Upper lobe of left lung (tissue), 6 donors: ENCODE data around the gene PI4KB. TPM values are rescaled to one million over a fixed set of nuclear protein-coding genes. Genes with fewer than 3 reads are reported as not detected.
A peak's percentile ranks its signal among the peaks of the same experiment; 100 is the strongest.

Experiments
- ATAC-seq, 2 donors: fragments of 200-7000 bp; cut with Tn5 transposase; one replicate each; pipeline ENCODE4 v1.9.1; 2022; ENCODE audit warnings: mild to moderate bottlenecking in 2 of 2, moderate library complexity in 2 of 2; ENCODE audit not compliant: low FRiP score in 2 of 2
- DNase-seq, 2 donors: peaks; one replicate each; pipeline ENCODE4 v3.0.0-alpha.2; 2019 to 2020
- H3K27ac ChIP-seq, 4 donors: fragments of 200-600 bp; sonication (generic); one replicate each; pipeline ENCODE4 v1.5.1; 2016 to 2019
- H3K27me3 ChIP-seq, 4 donors: fragments of 200-600 bp; sonication (generic); one replicate each; pipeline ENCODE4 v1.5.1; 2017 to 2019
- H3K36me3 ChIP-seq, 4 donors: fragments of 200-600 bp; sonication (generic); one replicate each; pipeline ENCODE4 v1.5.1; 2016 to 2019
- H3K4me1 ChIP-seq, 4 donors: fragments of 200-600 bp; sonication (generic); one replicate each; pipeline ENCODE4 v1.5.1; 2018 to 2019
- H3K4me3 ChIP-seq, 4 donors: fragments of 200-600 bp; sonication (generic); one replicate each; pipeline ENCODE4 v1.5.1; 2017 to 2019; ENCODE audit warnings: mild to moderate bottlenecking in 2 of 4, moderate library complexity in 1 of 4
- H3K9me3 ChIP-seq, 4 donors: fragments of 200-600 bp; sonication (generic); one replicate each; pipeline ENCODE4 v1.5.1; 2018 to 2019
- EP300 ChIP-seq, 4 donors: sonication (generic); formaldehyde crosslinking; IDR thresholded peaks; one replicate each; pipeline ENCODE4 v1.5.1; 2017; ENCODE audit warnings: antibody characterized with exemption in 4 of 4, control low read depth in 2 of 4
- POLR2A ChIP-seq, 4 donors: fragments of 450-650 bp; IDR thresholded peaks; one replicate each; pipeline ENCODE4 v1.5.1; 2016 to 2017; ENCODE audit warnings: antibody characterized with exemption in 4 of 4, mild to moderate bottlenecking in 2 of 4
- POLR2AphosphoS5 ChIP-seq, 2 donors: sonication (generic); formaldehyde crosslinking; IDR thresholded peaks; one replicate each; pipeline ENCODE4 v1.5.1; 2017; ENCODE audit warnings: antibody characterized with exemption in 2 of 2
- WGBS, 2 donors: methylation state at CpG; one replicate each; pipeline ENCODE4 v1.1.5; 2017 to 2018; 5-methylcytosine and 5-hydroxymethylcytosine counted together
- total RNA-seq, 6 donors: library from RNA; depleted of rRNA in 4 of 6; stranded (reverse); fragments of >200 nt in 4 of 6; gene quantifications; one replicate each; pipeline versions ENCODE4 v1.1.0 to v1.2.1, GENCODE V29; 2016 to 2021
- TF ChIP-seq, protein P1 (sequence below), 6 experiments: fragments of 450-650 bp in 4 of 6; fragments of 200-600 bp in 2 of 6; sonication (generic) in 2 of 6; IDR thresholded peaks; one replicate each; pipeline ENCODE4 v1.5.1; 2016 to 2019; ENCODE audit warnings: antibody characterized with exemption in 6 of 6
- donor health status: DM: no; HTN: no; CAD: no; lungs with moderate emphysema.
- donor health status: DM: no; HTN: yes; CAD: no; lungs with severe emphysema.

PI4KB gene
- total RNA-seq, 6 donors from 2014 or later, result 41.3 to 127 (median 64.0) TPM

DNA sequence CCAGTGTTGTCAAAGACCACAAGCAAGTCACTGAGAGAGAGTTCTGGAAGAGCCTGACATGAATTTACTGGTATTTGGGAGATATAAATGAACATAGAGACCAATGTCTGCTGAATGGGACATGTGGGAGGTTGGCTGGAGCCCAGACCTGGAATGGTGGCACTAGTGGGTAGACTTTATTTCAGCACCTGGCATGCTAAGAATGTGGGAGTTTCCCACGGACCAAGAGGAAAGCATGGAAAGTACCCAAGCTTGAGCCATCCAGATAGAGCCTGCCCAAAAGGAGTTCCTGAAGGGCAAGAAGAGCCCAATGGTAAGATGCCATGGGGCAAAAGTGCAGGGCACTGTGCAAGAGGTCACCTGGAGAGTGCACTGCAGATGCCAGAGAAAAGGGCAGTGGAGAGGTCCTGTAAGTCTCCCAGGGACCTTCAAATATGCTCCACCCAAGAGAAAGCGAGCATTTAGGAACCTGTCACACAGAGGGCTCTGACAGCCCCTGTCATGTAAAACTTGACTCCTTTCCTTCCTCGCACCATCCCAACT, 53.2 kb downstream of the PI4KB start:
- Histone ChIP-seq H3K9me3 (no peaks in the 10 kb centered on the region), H3K27ac (no peak overlapping the region), H3K36me3 (peaks cover 0 to 30% (median 16%) of the 10 kb centered on the region in 4 donors), H3K4me1 (peaks cover 0 to 8% (median 3%) of the 10 kb centered on the region in 4 donors), H3K27me3 (no peaks in the 10 kb centered on the region), H3K4me3 (no peak overlapping the region)
- TF ChIP-seq EP300 (IDR thresholded peaks at IDR 0.05), result no peak
- no peak for TF ChIP-seq POLR2A (IDR thresholded peaks at IDR 0.05)
- TF ChIP-seq, protein P1, sequence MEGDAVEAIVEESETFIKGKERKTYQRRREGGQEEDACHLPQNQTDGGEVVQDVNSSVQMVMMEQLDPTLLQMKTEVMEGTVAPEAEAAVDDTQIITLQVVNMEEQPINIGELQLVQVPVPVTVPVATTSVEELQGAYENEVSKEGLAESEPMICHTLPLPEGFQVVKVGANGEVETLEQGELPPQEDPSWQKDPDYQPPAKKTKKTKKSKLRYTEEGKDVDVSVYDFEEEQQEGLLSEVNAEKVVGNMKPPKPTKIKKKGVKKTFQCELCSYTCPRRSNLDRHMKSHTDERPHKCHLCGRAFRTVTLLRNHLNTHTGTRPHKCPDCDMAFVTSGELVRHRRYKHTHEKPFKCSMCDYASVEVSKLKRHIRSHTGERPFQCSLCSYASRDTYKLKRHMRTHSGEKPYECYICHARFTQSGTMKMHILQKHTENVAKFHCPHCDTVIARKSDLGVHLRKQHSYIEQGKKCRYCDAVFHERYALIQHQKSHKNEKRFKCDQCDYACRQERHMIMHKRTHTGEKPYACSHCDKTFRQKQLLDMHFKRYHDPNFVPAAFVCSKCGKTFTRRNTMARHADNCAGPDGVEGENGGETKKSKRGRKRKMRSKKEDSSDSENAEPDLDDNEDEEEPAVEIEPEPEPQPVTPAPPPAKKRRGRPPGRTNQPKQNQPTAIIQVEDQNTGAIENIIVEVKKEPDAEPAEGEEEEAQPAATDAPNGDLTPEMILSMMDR (IDR thresholded peaks at IDR 0.05), result no peak
- no peak for TF ChIP-seq POLR2AphosphoS5 (IDR thresholded peaks at IDR 0.05)
- DNase-seq (no peak), ATAC-seq (no peak)
- WGBS, 2 donors, result 71 to 86% methylated on average over 3 of the region's 3 CpGs

DNA sequence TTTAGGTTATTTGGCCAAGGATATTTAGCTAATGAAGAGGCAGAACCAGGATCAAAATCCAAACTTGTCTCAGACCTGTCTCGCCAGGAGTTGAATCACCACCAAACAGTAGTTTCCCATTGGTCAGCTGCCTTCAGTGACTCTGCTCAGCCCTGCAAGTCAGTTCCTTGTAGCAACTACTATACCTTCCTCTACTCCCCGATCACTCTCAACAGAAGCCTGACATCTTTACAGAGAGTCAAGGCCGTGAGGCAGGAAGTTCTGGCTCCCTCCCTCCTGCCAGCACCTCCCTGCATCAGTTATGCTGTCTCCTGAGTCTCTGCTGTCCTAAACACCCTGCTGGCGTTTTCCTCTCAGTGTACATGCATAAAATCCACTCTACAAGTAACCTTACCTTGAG, 59.5 kb downstream of the PI4KB start:
- H3K4me1 ChIP-seq, result no peaks in the 10 kb centered on the region
- ATAC-seq (no peak), DNase-seq (no peak)
- H3K9me3 ChIP-seq, result no peaks in the 10 kb centered on the region
- 75 to 85% methylated on average over 4 of the region's 4 CpGs for WGBS, 2 donors
- no peak overlapping the region for H3K4me3 ChIP-seq
- TF ChIP-seq EP300 (IDR thresholded peaks at IDR 0.05), result no peak
- TF ChIP-seq POLR2A (IDR thresholded peaks at IDR 0.05), result no peak
- TF ChIP-seq POLR2AphosphoS5 (IDR thresholded peaks at IDR 0.05), result no peak
- TF ChIP-seq, protein P1 (IDR thresholded peaks at IDR 0.05), result no peak
- no peaks in the 10 kb centered on the region for H3K27me3 ChIP-seq
- H3K36me3 ChIP-seq, result peaks cover 31 to 88% (median 67%) of the 10 kb centered on the region in 4 donors
- no peak overlapping the region for H3K27ac ChIP-seq

DNA sequence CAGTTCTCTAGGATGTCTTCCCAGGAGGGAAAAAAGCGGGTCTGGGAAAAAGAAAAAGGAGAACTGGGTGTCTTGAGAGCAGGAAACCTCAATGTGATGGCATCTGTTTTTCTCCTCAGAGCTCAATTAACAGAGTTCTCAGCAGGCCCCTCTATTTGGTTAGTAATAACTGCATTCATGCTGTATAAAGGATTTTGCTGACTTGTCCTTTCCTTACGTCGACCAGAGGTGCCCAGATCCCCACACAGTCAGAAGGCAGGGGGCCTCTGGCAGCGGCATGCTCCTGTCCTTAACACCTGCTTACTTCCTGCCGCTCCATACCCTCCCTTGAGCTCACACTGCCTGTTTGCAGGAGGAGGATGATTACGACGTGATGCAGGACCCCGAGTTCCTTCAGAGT, 60.4 kb downstream of the PI4KB start:
- 83 to 85% methylated on average over 8 of the region's 8 CpGs for WGBS, 2 donors
- TF ChIP-seq POLR2A (IDR thresholded peaks at IDR 0.05), result no peak
- no peak for TF ChIP-seq POLR2AphosphoS5 (IDR thresholded peaks at IDR 0.05)
- no peak for TF ChIP-seq EP300 (IDR thresholded peaks at IDR 0.05)
- TF ChIP-seq, protein P1 (IDR thresholded peaks at IDR 0.05), result no peak
- Histone ChIP-seq H3K27me3 (no peaks in the 10 kb centered on the region), H3K36me3 (peaks cover 31 to 92% (median 71%) of the 10 kb centered on the region in 4 donors), H3K9me3 (no peaks in the 10 kb centered on the region), H3K4me3 (no peak overlapping the region), H3K4me1 (no peaks in the 10 kb centered on the region), H3K27ac (no peak overlapping the region)
- ATAC-seq (no peak), DNase-seq (no peak)

DNA sequence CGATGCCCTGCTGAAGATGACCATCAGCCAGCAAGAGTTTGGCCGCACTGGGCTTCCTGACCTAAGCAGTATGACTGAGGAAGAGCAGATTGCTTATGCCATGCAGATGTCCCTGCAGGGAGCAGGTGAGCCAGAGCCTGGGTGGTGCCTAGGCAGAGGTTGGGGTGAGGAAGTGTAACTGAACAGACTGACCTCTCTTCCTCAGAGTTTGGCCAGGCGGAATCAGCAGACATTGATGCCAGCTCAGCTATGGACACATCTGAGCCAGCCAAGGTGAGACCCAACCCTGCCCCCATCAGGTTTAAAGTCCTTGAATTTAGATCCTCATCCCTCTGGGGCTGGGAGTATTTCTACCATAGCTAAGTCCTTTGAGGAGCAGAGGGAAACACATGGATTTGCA, 60.9 kb downstream of the PI4KB start:
- WGBS, 2 donors, result 98 to 100% methylated on average over 3 of the region's 3 CpGs
- Histone ChIP-seq H3K27ac (no peak overlapping the region), H3K4me3 (no peak overlapping the region), H3K27me3 (no peaks in the 10 kb centered on the region), H3K4me1 (no peaks in the 10 kb centered on the region), H3K36me3 (peaks cover 31 to 89% (median 68%) of the 10 kb centered on the region in 4 donors), H3K9me3 (no peaks in the 10 kb centered on the region)
- DNase-seq (no peak), ATAC-seq (peak in 1 of 2 donors; percentile 42)
- TF ChIP-seq POLR2AphosphoS5 (IDR thresholded peaks at IDR 0.05), result no peak
- TF ChIP-seq EP300 (IDR thresholded peaks at IDR 0.05), result no peak
- no peak for TF ChIP-seq POLR2A (IDR thresholded peaks at IDR 0.05)
- TF ChIP-seq, protein P1 (IDR thresholded peaks at IDR 0.05), result no peak
